OCI-LY7 (cell line): ENCODE results near the gene FAM120B. TPM values are rescaled to one million over a fixed set of nuclear protein-coding genes. Genes with fewer than 3 reads are reported as not detected.

ENCODE experiments used
- BruUV-seq: library from RNA; stranded (reverse); fragments of 400-500 nt; replicated peaks from 2 replicates; lab custom pipeline; 2021; lab: Mats Ljungman, UMichigan
- CTCF ChIA-PET: fragments of 300-600 bp; sonication (Branson Sonifier 250); formaldehyde crosslinking; loops from one replicate; lab custom pipeline; 2022; ENCODE audit warnings: antibody characterized with exemption; ENCODE audit not compliant: unreplicated experiment; lab: Charles Lee
- POLR2A ChIA-PET: fragments of 300-600 bp; sonication (Branson Sonifier 250); formaldehyde crosslinking; loops from one replicate; lab custom pipeline; 2022; ENCODE audit warnings: antibody characterized with exemption; lab: Charles Lee
- DNase-seq: peaks from one replicate; pipeline ENCODE4 v3.0.0-alpha.2; 2015; ENCODE audit warnings: low spot score
- H2AFZ ChIP-seq: fragments of 200-600 bp; sonication (generic), shearing (Covaris generic); 2 replicates; pipeline ENCODE4 v1.6.1; 2014; ENCODE audit warnings: mild to moderate bottlenecking, antibody characterized with exemption, low read length, moderate library complexity
- H3K27ac ChIP-seq: fragments of 200-600 bp; sonication (generic); 2 replicates; pipeline ENCODE4 v1.5.1; 2014; ENCODE audit warnings: mixed run types, low read depth, mild to moderate bottlenecking, moderate library complexity, low read length, inconsistent platforms; ENCODE audit not compliant: poor library complexity, severe bottlenecking
- H3K36me3 ChIP-seq: fragments of 200-600 bp; sonication (generic); 2 replicates; pipeline ENCODE4 v1.6.1; 2014; ENCODE audit warnings: mild to moderate bottlenecking, antibody characterized with exemption, low read length, moderate library complexity, mixed read lengths; ENCODE audit not compliant: insufficient read depth
- H3K4me1 ChIP-seq: fragments of 200-600 bp; sonication (generic); 2 replicates; pipeline ENCODE4 v1.5.1; 2014; ENCODE audit warnings: mild to moderate bottlenecking, low read length; ENCODE audit not compliant: insufficient read depth, poor library complexity, severe bottlenecking
- H3K4me2 ChIP-seq: fragments of 200-600 bp; sonication (generic); 2 replicates; pipeline ENCODE4 v1.6.1; 2014; ENCODE audit warnings: mild to moderate bottlenecking, low read length
- H3K4me3 ChIP-seq: fragments of 200-600 bp; sonication (generic); 2 replicates; pipeline ENCODE4 v1.5.1; 2014; ENCODE audit warnings: mild to moderate bottlenecking, low read depth, low read length; ENCODE audit not compliant: poor library complexity, severe bottlenecking
- H3K79me2 ChIP-seq: fragments of 200-600 bp; sonication (generic); 2 replicates; pipeline ENCODE4 v1.6.1; 2016; ENCODE audit warnings: low read depth, mild to moderate bottlenecking, low read length, moderate library complexity, mixed read lengths; ENCODE audit not compliant: insufficient read depth
- H3K9me2 ChIP-seq: fragments of 200-600 bp; sonication (generic); 2 replicates; pipeline ENCODE4 v1.6.1; 2016; ENCODE audit warnings: mild to moderate bottlenecking, low read length, mixed read lengths; ENCODE audit not compliant: insufficient read depth
- H3K9me3 ChIP-seq: fragments of 200-600 bp; sonication (generic); 2 replicates; pipeline ENCODE4 v1.6.1; 2014; ENCODE audit warnings: mild to moderate bottlenecking, mixed run types, low read length, mixed read lengths
- H4K20me1 ChIP-seq: fragments of 200-600 bp; sonication (generic); 2 replicates; pipeline ENCODE4 v1.6.1; 2014; ENCODE audit warnings: mild to moderate bottlenecking, antibody characterized with exemption, low read length, moderate library complexity, mixed read lengths; ENCODE audit not compliant: insufficient read depth
- EZH2phosphoT487 ChIP-seq: fragments of 200-600 bp; sonication (generic); IDR thresholded peaks from 2 replicates; pipeline ENCODE4 v1.6.1; 2018; ENCODE audit warnings: low read depth, borderline replicate concordance, mild to moderate bottlenecking, mixed run types, antibody characterized with exemption, low read length, moderate library complexity, mixed read lengths
- intact Hi-C: fragments of 100-400 bp; cut with micrococcal nuclease; formaldehyde crosslinking; loops from one replicate; pipeline ENCODE4 v1.10.0; 2022; ENCODE audit not compliant: unreplicated experiment
- total RNA-seq, 2 experiments: library from RNA; depleted of rRNA in 1 of 2; stranded (reverse); fragments of >200 nt in 1 of 2; shearing (Covaris generic) in 1 of 2; gene quantifications; 2 replicates each; pipeline ENCODE4 v1.2.3, GENCODE V29; 2014 to 2022
- TF ChIP-seq, protein P1 (sequence below): fragments of 200-600 bp; sonication (generic); conservative IDR thresholded peaks from 2 replicates; pipeline ENCODE4 v1.5.1; 2014; ENCODE audit warnings: mild to moderate bottlenecking, antibody characterized with exemption, low read length, moderate library complexity, mixed read lengths

Gene FAM120B
- total RNA-seq, 2 experiments from 2014 or later, result 12.8 to 32.9 TPM

DNA sequence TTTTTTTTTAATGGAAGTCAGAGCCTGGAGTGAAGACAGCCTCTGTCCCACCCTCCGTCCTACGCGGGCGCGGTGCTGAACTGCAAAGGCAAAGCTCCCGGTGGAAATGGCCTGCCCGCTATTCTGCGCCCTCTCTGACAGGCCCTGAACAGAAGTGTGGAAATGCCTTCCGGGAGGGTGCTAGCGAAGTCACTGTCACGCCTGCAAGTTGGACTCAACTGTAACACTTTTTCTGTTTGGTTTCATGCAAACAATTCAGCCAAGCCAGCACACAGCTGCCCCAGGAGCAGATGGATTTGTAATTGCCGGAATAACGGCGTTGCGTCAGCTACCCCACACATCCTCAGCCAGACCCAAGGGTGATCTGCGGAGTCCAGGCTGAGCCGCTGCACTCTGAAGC lies 138.9 kb downstream of the FAM120B start:
- TF ChIP-seq, protein P1, sequence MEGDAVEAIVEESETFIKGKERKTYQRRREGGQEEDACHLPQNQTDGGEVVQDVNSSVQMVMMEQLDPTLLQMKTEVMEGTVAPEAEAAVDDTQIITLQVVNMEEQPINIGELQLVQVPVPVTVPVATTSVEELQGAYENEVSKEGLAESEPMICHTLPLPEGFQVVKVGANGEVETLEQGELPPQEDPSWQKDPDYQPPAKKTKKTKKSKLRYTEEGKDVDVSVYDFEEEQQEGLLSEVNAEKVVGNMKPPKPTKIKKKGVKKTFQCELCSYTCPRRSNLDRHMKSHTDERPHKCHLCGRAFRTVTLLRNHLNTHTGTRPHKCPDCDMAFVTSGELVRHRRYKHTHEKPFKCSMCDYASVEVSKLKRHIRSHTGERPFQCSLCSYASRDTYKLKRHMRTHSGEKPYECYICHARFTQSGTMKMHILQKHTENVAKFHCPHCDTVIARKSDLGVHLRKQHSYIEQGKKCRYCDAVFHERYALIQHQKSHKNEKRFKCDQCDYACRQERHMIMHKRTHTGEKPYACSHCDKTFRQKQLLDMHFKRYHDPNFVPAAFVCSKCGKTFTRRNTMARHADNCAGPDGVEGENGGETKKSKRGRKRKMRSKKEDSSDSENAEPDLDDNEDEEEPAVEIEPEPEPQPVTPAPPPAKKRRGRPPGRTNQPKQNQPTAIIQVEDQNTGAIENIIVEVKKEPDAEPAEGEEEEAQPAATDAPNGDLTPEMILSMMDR, result no peak
- no peak for TF ChIP-seq EZH2phosphoT487
- H3K36me3 ChIP-seq, result no peaks in the 10 kb centered on the region
- no peaks in the 10 kb centered on the region for H3K4me1 ChIP-seq
- ChIA-PET POLR2A (no interaction called here), CTCF (no interaction called here)
- no peaks in the 10 kb centered on the region for H3K79me2 ChIP-seq
- no peaks in the 10 kb centered on the region for H4K20me1 ChIP-seq
- intact Hi-C loops, result no loop called here
- H3K9me3 ChIP-seq, result no peaks in the 10 kb centered on the region
- DNase-seq, result no peak
- H3K4me2 ChIP-seq, result no peak overlapping the region
- no peak overlapping the region for H3K4me3 ChIP-seq
- H2AFZ ChIP-seq, result no peak overlapping the region
- no peak overlapping the region for H3K27ac ChIP-seq
- BruUV-seq, result no TSS peak
- no peaks in the 10 kb centered on the region for H3K9me2 ChIP-seq

DNA sequence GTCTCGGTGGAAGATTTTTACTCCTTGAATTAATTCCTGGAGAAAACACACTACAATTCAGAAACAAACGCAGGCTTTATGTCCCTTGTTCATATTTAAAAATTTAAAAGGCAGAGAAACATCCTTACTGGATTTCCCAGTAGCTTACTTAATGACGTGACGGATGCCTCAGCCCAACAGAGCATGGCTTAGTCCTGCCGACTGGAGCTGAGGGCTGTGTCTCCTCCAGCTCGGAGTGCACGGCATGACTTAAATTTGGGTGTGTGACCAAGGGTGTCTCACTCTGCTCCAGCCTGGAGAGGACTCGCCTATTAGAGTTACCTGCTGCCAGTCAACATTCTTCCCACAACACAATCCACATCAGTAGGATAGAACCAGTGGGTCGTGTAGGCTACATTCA lies 139.4 kb downstream of the FAM120B start:
- Histone ChIP-seq H3K27ac (no peak overlapping the region), H2AFZ (no peak overlapping the region), H3K36me3 (no peaks in the 10 kb centered on the region), H3K9me3 (no peaks in the 10 kb centered on the region), H4K20me1 (no peaks in the 10 kb centered on the region), H3K4me3 (no peak overlapping the region), H3K4me2 (no peak overlapping the region), H3K4me1 (no peaks in the 10 kb centered on the region), H3K9me2 (no peaks in the 10 kb centered on the region), H3K79me2 (no peaks in the 10 kb centered on the region)
- no TSS peak for BruUV-seq
- ChIA-PET CTCF (no interaction called here), POLR2A (no interaction called here)
- intact Hi-C loops, result no loop called here
- no peak for DNase-seq
- TF ChIP-seq EZH2phosphoT487, result no peak

DNA sequence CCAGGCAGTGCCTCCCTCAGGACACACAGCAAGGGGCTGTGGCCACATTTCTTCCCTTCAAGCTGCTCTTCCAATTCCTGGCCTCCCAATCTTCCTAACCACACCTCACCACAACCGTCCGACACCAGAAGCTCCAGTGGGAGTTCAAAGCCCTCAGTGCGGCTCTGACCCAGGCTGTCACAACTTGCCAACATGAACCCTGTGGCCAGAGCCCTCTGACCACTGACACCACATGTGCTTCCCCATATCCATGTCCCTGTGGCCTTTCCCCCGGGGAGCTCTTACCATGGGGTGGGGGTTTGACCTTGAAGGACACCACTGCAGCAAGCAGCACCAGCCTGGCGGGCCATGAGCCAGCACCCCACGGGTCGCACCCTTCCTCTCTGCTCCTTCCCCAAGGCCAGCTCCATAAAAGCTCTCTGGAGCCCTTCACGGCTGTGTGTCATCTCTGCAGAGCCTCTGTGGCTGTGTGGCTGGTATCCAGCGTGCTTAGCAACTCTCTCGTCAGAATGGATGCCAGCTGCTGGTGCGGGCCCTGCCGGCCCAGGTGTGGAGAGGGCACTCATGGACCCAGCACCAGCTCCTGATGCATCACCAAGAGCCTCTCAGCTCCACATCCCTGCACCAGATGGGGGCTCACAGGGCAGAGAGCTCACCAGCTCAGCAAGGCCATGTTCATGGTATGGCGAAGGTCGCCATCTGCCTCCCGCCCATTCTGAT lies 140.4 kb downstream of the FAM120B start:
- intact Hi-C loops, result no loop called here
- CTCF ChIA-PET, result no interaction called here
- Histone ChIP-seq H3K27ac (no peak overlapping the region), H2AFZ (no peak overlapping the region), H3K9me2 (no peaks in the 10 kb centered on the region), H3K4me3 (no peak overlapping the region), H4K20me1 (no peaks in the 10 kb centered on the region), H3K9me3 (no peaks in the 10 kb centered on the region), H3K79me2 (no peaks in the 10 kb centered on the region), H3K4me1 (no peaks in the 10 kb centered on the region), H3K36me3 (no peaks in the 10 kb centered on the region), H3K4me2 (no peak overlapping the region)
- POLR2A ChIA-PET, result interaction anchor here (0.5 kb wide), 1 partner anchor 10 kb away, joined by 3 read pairs; no protein-coding TSS in a partner anchor
- DNase-seq, result no peak
- BruUV-seq, result no TSS peak
- TF ChIP-seq, protein P1, result no peak
- TF ChIP-seq EZH2phosphoT487, result no peak
